Neural crest cell (in vitro differentiated cells): ENCODE measurements around the gene ACKR2. TPM values are rescaled to one million over a fixed set of nuclear protein-coding genes. Genes with fewer than 3 reads are reported as not detected.

Source experiments
- DNase-seq: peaks from one replicate; pipeline ENCODE4 v3.0.0; 2021; ENCODE audit warnings: low read depth, mixed read lengths, low spot score
- H3K27ac Mint-ChIP-seq: one replicate; pipeline ENCODE4 v1.8.0; 2021; ENCODE audit warnings: mild to moderate bottlenecking, mixed read lengths; ENCODE audit not compliant: unreplicated experiment
- H3K27me3 Mint-ChIP-seq: 2 replicates; pipeline ENCODE4 v1.8.0; 2021; ENCODE audit warnings: low read depth, mild to moderate bottlenecking, mixed read lengths
- H3K36me3 Mint-ChIP-seq: 2 replicates; pipeline ENCODE4 v1.8.0; 2021; ENCODE audit warnings: low read depth, mild to moderate bottlenecking, mixed read lengths
- H3K4me1 Mint-ChIP-seq: 2 replicates; pipeline ENCODE4 v1.8.0; 2021; ENCODE audit warnings: mixed read lengths
- H3K4me3 Mint-ChIP-seq: one replicate; pipeline ENCODE4 v1.8.0; 2021; ENCODE audit warnings: mild to moderate bottlenecking, mixed read lengths
- H3K9me3 Mint-ChIP-seq: 2 replicates; pipeline ENCODE4 v1.8.0; 2021; ENCODE audit warnings: mixed read lengths
- total RNA-seq: library from RNA; stranded (reverse); gene quantifications from 2 replicates; pipeline ENCODE4 v1.2.1, GENCODE V29; 2021
- TF ChIP-seq, protein P1 (sequence below): fragments of 200-600 bp; sonication (generic); conservative IDR thresholded peaks from 2 replicates; pipeline ENCODE4 v1.5.0; 2021; ENCODE audit warnings: antibody characterized with exemption, mild to moderate bottlenecking

ACKR2 gene
- total RNA-seq, 1 donor from 2014 or later, result 0.56 TPM

DNA sequence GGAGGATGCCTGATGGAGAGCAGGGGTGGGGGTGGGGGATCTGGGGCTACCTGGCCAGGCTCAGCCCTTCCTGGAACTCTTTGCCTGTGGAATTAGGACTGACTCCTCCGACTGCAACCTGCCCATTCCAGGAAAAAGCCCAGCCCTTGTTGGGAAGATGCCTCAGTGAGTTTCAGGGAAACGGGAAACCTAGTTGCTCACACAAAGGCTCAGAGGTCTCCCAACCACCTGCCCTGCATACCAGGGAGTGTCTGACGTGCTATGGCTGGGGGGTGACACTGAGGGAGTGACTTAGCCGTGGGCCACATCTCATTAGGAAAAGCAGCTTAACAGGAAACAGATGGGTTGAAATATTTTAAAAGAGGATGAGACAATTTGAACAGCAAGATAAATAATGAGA is 38.5 kb downstream of the ACKR2 start:
- no peaks in the 10 kb centered on the region for H3K27me3 Mint-ChIP-seq
- H3K9me3 Mint-ChIP-seq, result no peaks in the 10 kb centered on the region
- no peak overlapping the region for H3K4me3 Mint-ChIP-seq
- H3K36me3 Mint-ChIP-seq, result no peaks in the 10 kb centered on the region
- TF ChIP-seq, protein P1, sequence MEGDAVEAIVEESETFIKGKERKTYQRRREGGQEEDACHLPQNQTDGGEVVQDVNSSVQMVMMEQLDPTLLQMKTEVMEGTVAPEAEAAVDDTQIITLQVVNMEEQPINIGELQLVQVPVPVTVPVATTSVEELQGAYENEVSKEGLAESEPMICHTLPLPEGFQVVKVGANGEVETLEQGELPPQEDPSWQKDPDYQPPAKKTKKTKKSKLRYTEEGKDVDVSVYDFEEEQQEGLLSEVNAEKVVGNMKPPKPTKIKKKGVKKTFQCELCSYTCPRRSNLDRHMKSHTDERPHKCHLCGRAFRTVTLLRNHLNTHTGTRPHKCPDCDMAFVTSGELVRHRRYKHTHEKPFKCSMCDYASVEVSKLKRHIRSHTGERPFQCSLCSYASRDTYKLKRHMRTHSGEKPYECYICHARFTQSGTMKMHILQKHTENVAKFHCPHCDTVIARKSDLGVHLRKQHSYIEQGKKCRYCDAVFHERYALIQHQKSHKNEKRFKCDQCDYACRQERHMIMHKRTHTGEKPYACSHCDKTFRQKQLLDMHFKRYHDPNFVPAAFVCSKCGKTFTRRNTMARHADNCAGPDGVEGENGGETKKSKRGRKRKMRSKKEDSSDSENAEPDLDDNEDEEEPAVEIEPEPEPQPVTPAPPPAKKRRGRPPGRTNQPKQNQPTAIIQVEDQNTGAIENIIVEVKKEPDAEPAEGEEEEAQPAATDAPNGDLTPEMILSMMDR, result no peak
- no peak overlapping the region for H3K27ac Mint-ChIP-seq
- no peak for DNase-seq
- H3K4me1 Mint-ChIP-seq, result no peaks in the 10 kb centered on the region

GRCh38 chr3:42849017-42849416 is 39.8 kb downstream of the ACKR2 start:
- H3K9me3 Mint-ChIP-seq, result no peaks in the 10 kb centered on the region
- TF ChIP-seq, protein P1, result no peak
- H3K4me3 Mint-ChIP-seq, result no peak overlapping the region
- no peak overlapping the region for H3K27ac Mint-ChIP-seq
- H3K27me3 Mint-ChIP-seq, result no peaks in the 10 kb centered on the region
- H3K4me1 Mint-ChIP-seq, result no peaks in the 10 kb centered on the region
- no peak for DNase-seq
- H3K36me3 Mint-ChIP-seq, result no peaks in the 10 kb centered on the region

GRCh38 chr3:42850263-42850662 is 41.0 kb downstream of the ACKR2 start:
- Mint-ChIP-seq H3K9me3 (no peaks in the 10 kb centered on the region), H3K27me3 (no peaks in the 10 kb centered on the region), H3K27ac (no peak overlapping the region), H3K4me1 (no peaks in the 10 kb centered on the region), H3K36me3 (no peaks in the 10 kb centered on the region), H3K4me3 (no peak overlapping the region)
- no peak for DNase-seq
- TF ChIP-seq, protein P1, result no peak

DNA sequence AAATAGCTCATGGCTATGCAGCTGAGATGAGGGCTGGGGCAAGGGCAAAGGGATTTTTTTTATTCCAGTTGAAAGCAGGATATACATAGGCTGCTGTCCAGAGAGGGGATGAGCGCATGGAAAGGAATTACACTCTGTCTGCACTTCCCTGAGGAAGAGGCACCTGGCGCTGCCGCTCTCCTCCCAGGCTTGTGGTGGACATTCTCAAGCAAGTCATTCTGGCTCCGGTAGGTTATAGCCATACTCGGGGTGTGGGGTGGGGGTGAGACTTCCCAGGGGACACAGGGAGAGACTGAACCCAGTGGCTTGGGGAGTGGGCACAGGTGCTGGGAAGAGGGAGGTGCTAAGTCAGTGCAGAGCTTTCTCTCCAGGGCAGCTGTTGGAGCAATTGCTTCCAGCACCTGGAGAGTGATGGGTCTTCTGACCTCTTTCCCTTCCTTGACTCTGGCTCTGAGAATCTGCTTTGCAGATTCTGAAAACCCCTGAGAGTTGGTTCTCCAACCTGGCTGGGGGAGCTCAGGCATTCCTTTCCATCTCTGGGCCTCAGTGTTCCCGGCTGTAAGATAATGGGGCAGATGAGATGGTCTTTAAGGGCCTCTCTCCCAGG is 42.1 kb downstream of the ACKR2 start:
- no peak for DNase-seq
- Mint-ChIP-seq H3K27me3 (no peaks in the 10 kb centered on the region), H3K36me3 (no peaks in the 10 kb centered on the region), H3K4me3 (no peak overlapping the region), H3K9me3 (no peaks in the 10 kb centered on the region), H3K27ac (no peak overlapping the region), H3K4me1 (no peaks in the 10 kb centered on the region)
- TF ChIP-seq, protein P1, result no peak

DNA sequence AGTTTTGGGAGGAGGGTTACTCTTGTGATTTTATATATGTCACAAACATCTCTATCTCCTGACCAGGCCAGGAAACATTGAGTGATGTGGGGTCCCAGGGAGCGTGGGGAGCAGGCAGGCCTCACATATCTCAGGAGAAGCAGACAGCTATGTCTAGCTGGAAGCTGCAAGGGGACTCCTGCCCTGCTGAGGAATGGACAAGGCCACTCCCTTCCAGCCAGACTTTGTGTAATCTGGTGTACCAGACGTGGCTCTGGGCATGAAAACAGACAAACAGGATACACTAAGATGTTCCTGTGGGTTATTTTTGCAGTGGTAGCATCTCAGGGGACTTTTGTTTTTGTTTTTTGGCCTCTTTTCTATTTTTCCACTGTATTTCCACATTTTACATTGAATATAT is 43.2 kb downstream of the ACKR2 start:
- Mint-ChIP-seq H3K27me3 (no peaks in the 10 kb centered on the region), H3K4me1 (no peaks in the 10 kb centered on the region), H3K4me3 (no peak overlapping the region), H3K36me3 (no peaks in the 10 kb centered on the region), H3K27ac (no peak overlapping the region), H3K9me3 (no peaks in the 10 kb centered on the region)
- no peak for DNase-seq
- TF ChIP-seq, protein P1, result no peak
